IMR-90 (cell line): ENCODE measurements around the gene CCNG1. TPM values are rescaled to one million over a fixed set of nuclear protein-coding genes. Genes with fewer than 3 reads are reported as not detected.

Experiments used
- ATAC-seq: fragments of 200-7000 bp; cut with Tn5 transposase; 2 replicates; pipeline ENCODE4 v1.9.1; 2020; ENCODE audit warnings: low read depth, mild to moderate bottlenecking, moderate library complexity
- BruUV-seq: library from RNA; stranded (reverse); fragments of 400-500 nt; replicated peaks from 2 replicates; lab custom pipeline; 2021; lab: Mats Ljungman, UMichigan
- CTCF ChIA-PET: fragments of 300-600 bp; formaldehyde crosslinking; extraction: SDS; loops from one replicate; lab custom pipeline; 2021; ENCODE audit warnings: antibody characterized with exemption; lab: Yijun Ruan, JAX
- POLR2A ChIA-PET: fragments of 300-600 bp; sonication (Branson Sonifier 250); formaldehyde crosslinking; loops from one replicate; lab custom pipeline; 2022; ENCODE audit warnings: antibody characterized with exemption; ENCODE audit not compliant: unreplicated experiment; lab: Charles Lee
- DNase-seq: peaks from one replicate; pipeline ENCODE4 v3.0.0; 2013
- H2AFZ ChIP-seq: replicated peaks from 2 replicates; pipeline ENCODE3; 2013; ENCODE audit warnings: low read length, mild to moderate bottlenecking; ENCODE audit not compliant: poor library complexity
- H2AK5ac ChIP-seq: 2 replicates; pipeline ENCODE4 v1.6.1; 2013; ENCODE audit warnings: low read depth, low read length, inconsistent platforms
- H2AK9ac ChIP-seq: replicated peaks from 2 replicates; pipeline ENCODE3; 2013; ENCODE audit warnings: mild to moderate bottlenecking, low read depth, low read length, moderate library complexity; ENCODE audit not compliant: poor library complexity
- H2BK120ac ChIP-seq: 2 replicates; pipeline ENCODE4 v1.6.1; 2013; ENCODE audit warnings: low read depth, low read length, inconsistent platforms
- H2BK15ac ChIP-seq: 3 replicates; pipeline ENCODE4 v1.6.1; 2013; ENCODE audit warnings: low read depth, low read length, inconsistent platforms
- H2BK20ac ChIP-seq: 2 replicates; pipeline ENCODE4 v1.6.1; 2013; ENCODE audit warnings: low read depth, mild to moderate bottlenecking, inconsistent platforms, low read length, moderate library complexity
- H2BK5ac ChIP-seq: 2 replicates; pipeline ENCODE4 v1.6.1; 2013; ENCODE audit warnings: mild to moderate bottlenecking, low read depth, low read length, inconsistent platforms; ENCODE audit not compliant: poor library complexity, severe bottlenecking
- H3K14ac ChIP-seq: replicated peaks from 2 replicates; pipeline ENCODE4 v1.6.1; 2013; ENCODE audit warnings: low read depth, low read length, inconsistent platforms
- H3K18ac ChIP-seq: 2 replicates; pipeline ENCODE4 v1.6.1; 2013; ENCODE audit warnings: low read depth, low read length, control low read depth
- H3K23ac ChIP-seq: 2 replicates; pipeline ENCODE4 v1.6.1; 2013; ENCODE audit warnings: low read depth, low read length, inconsistent platforms
- H3K27ac ChIP-seq: 2 replicates; pipeline ENCODE4 v1.5.1; 2013; ENCODE audit warnings: mild to moderate bottlenecking, control low read depth, low read length; ENCODE audit not compliant: insufficient read depth
- H3K27me3 ChIP-seq: 2 replicates; pipeline ENCODE4 v1.6.1; 2013; ENCODE audit warnings: low read length; ENCODE audit not compliant: control insufficient read depth, insufficient read depth
- H3K36me3 ChIP-seq: 2 replicates; pipeline ENCODE4 v1.6.1; 2013; ENCODE audit warnings: low read length, mixed read lengths; ENCODE audit not compliant: control insufficient read depth, insufficient read depth
- H3K4ac ChIP-seq: 2 replicates; pipeline ENCODE4 v1.6.1; 2013; ENCODE audit warnings: low read depth, low read length, inconsistent platforms
- H3K4me1 ChIP-seq: 2 replicates; pipeline ENCODE4 v1.6.1; 2013; ENCODE audit warnings: low read length, mixed read lengths; ENCODE audit not compliant: control insufficient read depth, insufficient read depth
- H3K4me2 ChIP-seq: 2 replicates; pipeline ENCODE4 v1.6.1; 2013; ENCODE audit warnings: low read depth, mild to moderate bottlenecking, control low read depth, low read length, moderate library complexity
- H3K4me3 ChIP-seq: 2 replicates; pipeline ENCODE4 v1.5.1; 2013; ENCODE audit warnings: low read depth, mild to moderate bottlenecking, control low read depth, low read length, moderate library complexity; ENCODE audit not compliant: insufficient read depth
- H3K56ac ChIP-seq: 2 replicates; pipeline ENCODE4 v1.6.1; 2013; ENCODE audit warnings: low read length, inconsistent platforms; ENCODE audit not compliant: insufficient read depth; ENCODE audit errors: extremely low read depth
- H3K79me1 ChIP-seq, 2 experiments: 2 replicates each; pipeline ENCODE4 v1.6.1; 2013; ENCODE audit warnings: low read length in 2 of 2, inconsistent platforms in 1 of 2, low read depth in 1 of 2
- H3K9ac ChIP-seq: 2 replicates; pipeline ENCODE4 v1.6.1; 2013; ENCODE audit warnings: low read depth, low read length, control low read depth
- H3K9me1 ChIP-seq: 2 replicates; pipeline ENCODE4 v1.6.1; 2013; ENCODE audit warnings: low read length, inconsistent platforms; ENCODE audit not compliant: insufficient read depth
- H3K9me3 ChIP-seq: 2 replicates; pipeline ENCODE4 v1.6.1; 2013; ENCODE audit warnings: low read length; ENCODE audit not compliant: control insufficient read depth, insufficient read depth
- H4K20me1 ChIP-seq: 2 replicates; pipeline ENCODE4 v1.6.1; 2013; ENCODE audit warnings: low read length, inconsistent platforms; ENCODE audit not compliant: insufficient read depth
- H4K5ac ChIP-seq: 2 replicates; pipeline ENCODE4 v1.6.1; 2013; ENCODE audit warnings: mild to moderate bottlenecking, low read depth, low read length, control low read depth
- H4K8ac ChIP-seq, 2 experiments: 2 replicates each; pipeline ENCODE4 v1.6.1; 2013; ENCODE audit warnings: low read depth in 2 of 2, low read length in 2 of 2, control low read depth in 1 of 2, inconsistent platforms in 1 of 2
- H4K91ac ChIP-seq: 2 replicates; pipeline ENCODE4 v1.6.1; 2013; ENCODE audit warnings: low read depth, low read length, inconsistent platforms; ENCODE audit not compliant: insufficient read depth
- BHLHE40 ChIP-seq: fragments of 150-350 bp; IDR thresholded peaks from 2 replicates; pipeline ENCODE4 v1.6.1; 2016; ENCODE audit warnings: mild to moderate bottlenecking, low read depth, low read length
- FOS ChIP-seq: fragments of 150-350 bp; IDR thresholded peaks from 2 replicates; pipeline ENCODE4 v1.6.1; 2016; ENCODE audit warnings: low read depth, low read length
- RCOR1 ChIP-seq: IDR thresholded peaks from 2 replicates; pipeline ENCODE4 v1.6.1; 2012; ENCODE audit warnings: mild to moderate bottlenecking, low read length, improper control_type of control experiment; ENCODE audit not compliant: insufficient replicate concordance
- WGBS, 2 experiments: methylation state at CpG; one replicate each; pipeline versions ENCODE4 v1.1.5 to v1.1.7; 2013; ENCODE audit warnings: missing lambda C conversion rate in 2 of 2; ENCODE audit not compliant: insufficient read length in 1 of 2; ENCODE audit errors: extremely low coverage in 2 of 2; 5-methylcytosine and 5-hydroxymethylcytosine counted together
- dilution Hi-C: fragments of 300-500 bp; cut with HindIII; formaldehyde crosslinking; loops from one replicate; pipeline ENCODE4 v1.14.3; 2018; ENCODE audit warnings: low sequenced_read_pairs; ENCODE audit not compliant: unreplicated experiment
- in situ Hi-C: fragments of 300-500 bp; cut with MboI; formaldehyde crosslinking; loops from 3 replicates; pipeline ENCODE4 v1.14.3; 2019; ENCODE audit warnings: low sequenced_read_pairs, inconsistent platforms, mixed read lengths
- intact Hi-C: fragments of 100-400 bp; cut with micrococcal nuclease; formaldehyde crosslinking; loops from 2 replicates; pipeline ENCODE4 v1.10.0; 2022
- polyA plus RNA-seq, 3 experiments: library from polyadenylated mRNA; depleted of rRNA; stranded (reverse); fragments of >200 nt; gene quantifications; 2 replicates each; pipeline ENCODE4 v1.2.3, GENCODE V29; 2012; ENCODE audit warnings: low replicate concordance in 1 of 3
- total RNA-seq: library from RNA; depleted of rRNA; stranded (reverse); fragments of >200 nt; gene quantifications from 2 replicates; pipeline ENCODE4 v1.2.3, GENCODE V29; 2012

The CCNG1 gene
- total and polyA plus RNA-seq, 2 of the 4 experiments (the other 2 are of a cell fraction) = 72.0 to 382 TPM

- dilution Hi-C loops (no loop called here), intact Hi-C loops (no loop called here), in situ Hi-C loops (no loop called here)
- H3K9me1 ChIP-seq = no peaks in the 10 kb centered on the region
- no peak for ATAC-seq
- no peak overlapping the region for H2BK5ac ChIP-seq
- BruUV-seq = no TSS peak
- H3K23ac ChIP-seq = no peak overlapping the region
- H2AK9ac ChIP-seq = no peak overlapping the region
- H3K18ac ChIP-seq = no peak overlapping the region
- no CpG with 5 or more reads among the region's 2 CpGs for WGBS, 2 experiments
- H3K27me3 ChIP-seq = no peaks in the 10 kb centered on the region
- ChIA-PET POLR2A (no interaction called here), CTCF (no interaction called here)
- DNase-seq = no peak
- no peak overlapping the region for H4K8ac ChIP-seq
- no peaks in the 10 kb centered on the region for H3K4me1 ChIP-seq
- no peaks in the 10 kb centered on the region for H3K9me3 ChIP-seq
- H4K20me1 ChIP-seq = no peaks in the 10 kb centered on the region
- no peak overlapping the region for H3K14ac ChIP-seq
- H3K56ac ChIP-seq = no peak overlapping the region
- no peak overlapping the region for H2BK120ac ChIP-seq
- H2BK15ac ChIP-seq = no peak overlapping the region
- H3K4me3 ChIP-seq = no peak overlapping the region
- H2AK5ac ChIP-seq = no peak overlapping the region
- no peak for TF ChIP-seq FOS
- TF ChIP-seq BHLHE40 = no peak
- TF ChIP-seq RCOR1 = no peak
- no peak overlapping the region for H4K91ac ChIP-seq
- H4K5ac ChIP-seq = no peak overlapping the region
- H3K9ac ChIP-seq = no peak overlapping the region
- H3K4ac ChIP-seq = no peak overlapping the region
- H3K36me3 ChIP-seq = no peaks in the 10 kb centered on the region
- no peak overlapping the region for H2BK20ac ChIP-seq
- H2AFZ ChIP-seq = no peak overlapping the region
- H3K79me1 ChIP-seq = no peaks in the 10 kb centered on the region
- no peak overlapping the region for H3K27ac ChIP-seq
- H3K4me2 ChIP-seq = no peak overlapping the region
Measured at GRCh38 chr5:163402007-163402406, 35.4 kb upstream of the CCNG1 start.
